HG03558 (cell line): Measurements from ENCODE around the gene ADK.
"Not testable (repeated sequence)": the region's sequence is repeated elsewhere in the genome, so short reads cannot be mapped to it uniquely, and the experiment has no call there.

Experiments
- ATAC-seq: cut with Tn5 transposase; IDR thresholded peaks from one replicate; pipeline ENCODE4 v1.9.1; 2021; ENCODE audit warnings: moderate number of reproducible peaks; ENCODE audit not compliant: unreplicated experiment; ENCODE audit errors: extremely low read depth

Gene ADK

GRCh38 chr10:74178042-74178791, 27.2 kb downstream of the ADK start:
- no peak for ATAC-seq

- ATAC-seq = no peak
These were observed 28.2 kb downstream of the ADK start for GRCh38 chr10:74179111-74179710.

- ATAC-seq = no peak
These were observed 35.7 kb downstream of the ADK start for GRCh38 chr10:74186678-74187077.

GRCh38 chr10:74187237-74187636, 36.2 kb downstream of the ADK start:
- no peak for ATAC-seq

GRCh38 chr10:74188617-74189016, 37.6 kb downstream of the ADK start:
- not testable (repeated sequence) for ATAC-seq

GRCh38 chr10:74189999-74190421, 39.0 kb downstream of the ADK start:
- ATAC-seq = no peak

GRCh38 chr10:74190494-74190893, 39.5 kb downstream of the ADK start:
- ATAC-seq = no peak

GRCh38 chr10:74194545-74194944, 43.5 kb downstream of the ADK start:
- ATAC-seq = no peak

GRCh38 chr10:74194999-74195398, 44.0 kb downstream of the ADK start:
- ATAC-seq = no peak

GRCh38 chr10:74199315-74199714, 48.3 kb downstream of the ADK start:
- ATAC-seq = no peak

GRCh38 chr10:74202356-74202755, 51.3 kb downstream of the ADK start:
- ATAC-seq = no peak

- no peak for ATAC-seq
These were observed 55.7 kb downstream of the ADK start for GRCh38 chr10:74206746-74207145.

GRCh38 chr10:74207691-74208480, 56.9 kb downstream of the ADK start:
- ATAC-seq = no peak

- no peak for ATAC-seq
These were observed 58.0 kb downstream of the ADK start for GRCh38 chr10:74208997-74209396.

GRCh38 chr10:74213019-74213418, 62.0 kb downstream of the ADK start:
- no peak for ATAC-seq

- no peak for ATAC-seq
These were observed 62.6 kb downstream of the ADK start for GRCh38 chr10:74213571-74214162.

- ATAC-seq = not testable (repeated sequence)
These were observed 66.1 kb downstream of the ADK start for GRCh38 chr10:74217110-74217509.

- not testable (repeated sequence) for ATAC-seq
These were observed 71.4 kb downstream of the ADK start for GRCh38 chr10:74222467-74222866.

- no peak for ATAC-seq
These were observed 72.9 kb downstream of the ADK start for GRCh38 chr10:74223755-74224529.
